ENCODE data around the gene CAB39L.

The CAB39L gene

DNA sequence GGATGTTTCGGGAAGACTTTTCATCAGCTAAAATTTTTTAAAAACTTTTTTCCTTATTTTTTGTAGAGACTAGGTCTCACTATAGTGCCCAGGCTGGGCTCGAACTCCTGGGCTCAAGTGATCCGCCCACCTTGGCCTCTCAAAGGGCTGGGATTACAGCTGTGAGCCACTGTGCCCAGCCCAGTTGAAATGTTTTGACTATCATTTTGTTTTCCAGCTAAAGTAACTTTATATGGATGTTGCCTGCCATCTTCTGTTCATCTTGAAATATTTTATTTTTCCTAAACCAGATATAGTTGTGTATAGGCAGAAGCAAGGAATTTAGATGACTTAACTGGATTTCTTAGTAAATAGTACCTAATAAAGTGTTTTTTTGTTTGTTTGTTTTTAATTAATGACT is 7.0 kb downstream of the CAB39L start:
- H3K23ac ChIP-seq (ENCODE audit: low read depth, low read length, poor library complexity): no peak overlapping the region
- H3K4me2 ChIP-seq (ENCODE audit: insufficient read depth, low read length, poor library complexity, severe bottlenecking): no peak overlapping the region
- no peak overlapping the region for H4K91ac ChIP-seq (ENCODE audit: low read depth, low read length, poor library complexity)
- peaks cover 0 to 17% of the 10 kb centered on the region in 2 donors for H3K36me3 ChIP-seq (replicated peaks in 1 of 2; ENCODE audit: control insufficient read depth in 2 of 2, insufficient read depth in 2 of 2, low read length in 2 of 2)
- H3K9me3 ChIP-seq (replicated peaks in 1 of 2; ENCODE audit: control insufficient read depth in 2 of 2, insufficient read depth in 1 of 2, low read depth in 1 of 2, low read length in 2 of 2): no peaks in the 10 kb centered on the region
- H2BK12ac ChIP-seq (ENCODE audit: low read length): no peak overlapping the region
- WGBS, 2 donors (ENCODE audit: extremely low coverage in 2 of 2, insufficient read length in 2 of 2, insufficient replicate concordance in 1 of 2): no CpG with 5 or more reads among the region's 3 CpGs
- no peaks in the 10 kb centered on the region for H3K4me1 ChIP-seq (ENCODE audit: control insufficient read depth in 2 of 2, insufficient read depth in 1 of 2, low read depth in 1 of 2, low read length in 2 of 2)
- H3K79me1 ChIP-seq (ENCODE audit: low read depth, low read length): no peaks in the 10 kb centered on the region
- H3K27me3 ChIP-seq (ENCODE audit: control insufficient read depth in 3 of 3, insufficient read depth in 3 of 3, low read depth in 1 of 3, low read length in 3 of 3): no peaks in the 10 kb centered on the region
- no peak overlapping the region for H3K4me3 ChIP-seq (ENCODE audit: low read length in 2 of 2)
- H2AK5ac ChIP-seq (ENCODE audit: low read depth, low read length): no peak overlapping the region
- no peak for DNase-seq (ENCODE audit: low spot score)
- no peak overlapping the region for H2BK5ac ChIP-seq (ENCODE audit: low read length)
- H2AFZ ChIP-seq (ENCODE audit: low read length): no peak overlapping the region
- H2BK120ac ChIP-seq (ENCODE audit: low read depth, low read length): no peak overlapping the region
- H3K9ac ChIP-seq (ENCODE audit: low read depth, low read length, poor library complexity): no peak overlapping the region
- no peak overlapping the region for H3K18ac ChIP-seq (ENCODE audit: low read length)
- H4K8ac ChIP-seq (ENCODE audit: low read depth, low read length): no peak overlapping the region
- no peak overlapping the region for H3K27ac ChIP-seq (replicated peaks; ENCODE audit: low read length)
- no peak overlapping the region for H3K14ac ChIP-seq (ENCODE audit: low read length)
- H3K4ac ChIP-seq (ENCODE audit: low read length): no peak overlapping the region
- no peak overlapping the region for H2BK15ac ChIP-seq (ENCODE audit: low read length)

DNA sequence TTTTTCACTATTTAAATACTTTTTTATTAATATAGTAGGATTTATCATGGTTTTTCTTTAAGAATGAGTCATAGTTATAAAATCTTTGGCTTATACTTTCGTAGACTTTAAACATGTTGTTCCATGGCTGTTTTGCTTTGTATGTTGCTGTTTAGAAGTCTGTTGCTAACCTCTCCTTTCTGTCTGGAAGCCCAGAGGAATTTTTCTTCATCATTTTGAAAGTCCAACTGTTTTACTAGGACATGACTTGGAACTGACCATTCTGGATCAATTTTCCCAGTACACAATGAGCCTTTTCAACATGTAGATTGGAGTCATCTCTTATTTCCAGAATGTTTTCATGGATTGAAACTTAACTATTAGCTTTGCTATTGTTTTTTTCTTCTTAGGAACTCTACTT is 7.9 kb downstream of the CAB39L start:
- H3K18ac ChIP-seq (ENCODE audit: low read length): no peak overlapping the region
- H3K9me3 ChIP-seq (replicated peaks in 1 of 2; ENCODE audit: control insufficient read depth in 2 of 2, insufficient read depth in 1 of 2, low read depth in 1 of 2, low read length in 2 of 2): no peaks in the 10 kb centered on the region
- H3K4me3 ChIP-seq (ENCODE audit: low read length in 2 of 2): no peak overlapping the region
- H4K8ac ChIP-seq (ENCODE audit: low read depth, low read length): no peak overlapping the region
- H2BK12ac ChIP-seq (ENCODE audit: low read length): no peak overlapping the region
- peaks cover 0 to 15% of the 10 kb centered on the region in 2 donors for H3K36me3 ChIP-seq (replicated peaks in 1 of 2; ENCODE audit: control insufficient read depth in 2 of 2, insufficient read depth in 2 of 2, low read length in 2 of 2)
- no peak overlapping the region for H3K4ac ChIP-seq (ENCODE audit: low read length)
- no peak overlapping the region for H3K27ac ChIP-seq (replicated peaks; ENCODE audit: low read length)
- no peak overlapping the region for H2BK120ac ChIP-seq (ENCODE audit: low read depth, low read length)
- H3K23ac ChIP-seq (ENCODE audit: low read depth, low read length, poor library complexity): no peak overlapping the region
- H3K27me3 ChIP-seq (ENCODE audit: control insufficient read depth in 3 of 3, insufficient read depth in 3 of 3, low read depth in 1 of 3, low read length in 3 of 3): no peaks in the 10 kb centered on the region
- DNase-seq (ENCODE audit: low spot score): no peak
- no peak overlapping the region for H2AFZ ChIP-seq (ENCODE audit: low read length)
- no CpG with 5 or more reads among the region's 1 CpG for WGBS, 2 donors (ENCODE audit: extremely low coverage in 2 of 2, insufficient read length in 2 of 2, insufficient replicate concordance in 1 of 2)
- no peaks in the 10 kb centered on the region for H3K79me1 ChIP-seq (ENCODE audit: low read depth, low read length)
- H3K4me2 ChIP-seq (ENCODE audit: insufficient read depth, low read length, poor library complexity, severe bottlenecking): no peak overlapping the region
- no peak overlapping the region for H4K91ac ChIP-seq (ENCODE audit: low read depth, low read length, poor library complexity)
- no peak overlapping the region for H2AK5ac ChIP-seq (ENCODE audit: low read depth, low read length)
- H2BK5ac ChIP-seq (ENCODE audit: low read length): no peak overlapping the region
- no peak overlapping the region for H2BK15ac ChIP-seq (ENCODE audit: low read length)
- no peak overlapping the region for H3K14ac ChIP-seq (ENCODE audit: low read length)
- H3K4me1 ChIP-seq (ENCODE audit: control insufficient read depth in 2 of 2, insufficient read depth in 1 of 2, low read depth in 1 of 2, low read length in 2 of 2): no peaks in the 10 kb centered on the region
- no peak overlapping the region for H3K9ac ChIP-seq (ENCODE audit: low read depth, low read length, poor library complexity)

DNA sequence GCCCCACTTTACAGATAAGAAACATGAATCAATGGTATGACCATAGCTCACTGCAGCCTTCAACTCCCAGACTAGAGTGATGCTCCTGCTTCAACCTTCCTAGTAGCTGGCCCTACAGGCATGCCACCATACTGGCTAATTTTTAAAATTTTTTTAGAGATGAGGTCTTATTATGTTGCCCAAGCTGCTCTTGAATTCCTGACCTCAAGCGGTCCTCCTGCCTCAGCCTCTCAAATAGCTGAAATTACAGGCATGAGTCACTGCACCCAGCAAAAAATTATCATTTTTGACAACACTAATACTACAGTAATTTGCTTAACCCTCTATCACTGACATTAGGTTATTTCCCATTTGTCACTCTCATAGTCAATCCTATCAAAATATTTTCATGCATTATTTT is 14.7 kb downstream of the CAB39L start:
- peaks cover 0 to 15% of the 10 kb centered on the region in 2 donors for H3K36me3 ChIP-seq (replicated peaks in 1 of 2; ENCODE audit: control insufficient read depth in 2 of 2, insufficient read depth in 2 of 2, low read length in 2 of 2)
- WGBS, 2 donors (ENCODE audit: extremely low coverage in 2 of 2, insufficient read length in 2 of 2, insufficient replicate concordance in 1 of 2): no CpG with 5 or more reads among the region's 1 CpG
- H2BK120ac ChIP-seq (ENCODE audit: low read depth, low read length): no peak overlapping the region
- H3K27ac ChIP-seq (replicated peaks; ENCODE audit: low read length): no peak overlapping the region
- no peak overlapping the region for H3K4me3 ChIP-seq (ENCODE audit: low read length in 2 of 2)
- no peak for DNase-seq (ENCODE audit: low spot score)
- no peaks in the 10 kb centered on the region for H3K27me3 ChIP-seq (ENCODE audit: control insufficient read depth in 3 of 3, insufficient read depth in 3 of 3, low read depth in 1 of 3, low read length in 3 of 3)
- H4K91ac ChIP-seq (ENCODE audit: low read depth, low read length, poor library complexity): no peak overlapping the region
- H3K4me1 ChIP-seq (ENCODE audit: control insufficient read depth in 2 of 2, insufficient read depth in 1 of 2, low read depth in 1 of 2, low read length in 2 of 2): no peaks in the 10 kb centered on the region
- H3K79me1 ChIP-seq (ENCODE audit: low read depth, low read length): no peaks in the 10 kb centered on the region
- H3K9me3 ChIP-seq (replicated peaks in 1 of 2; ENCODE audit: control insufficient read depth in 2 of 2, insufficient read depth in 1 of 2, low read depth in 1 of 2, low read length in 2 of 2): no peaks in the 10 kb centered on the region
- no peak overlapping the region for H2AFZ ChIP-seq (ENCODE audit: low read length)
- H2BK12ac ChIP-seq (ENCODE audit: low read length): no peak overlapping the region
- no peak overlapping the region for H3K23ac ChIP-seq (ENCODE audit: low read depth, low read length, poor library complexity)
- H4K8ac ChIP-seq (ENCODE audit: low read depth, low read length): no peak overlapping the region
- H3K9ac ChIP-seq (ENCODE audit: low read depth, low read length, poor library complexity): no peak overlapping the region
- no peak overlapping the region for H3K4me2 ChIP-seq (ENCODE audit: insufficient read depth, low read length, poor library complexity, severe bottlenecking)
- H2BK15ac ChIP-seq (ENCODE audit: low read length): no peak overlapping the region
- no peak overlapping the region for H2AK5ac ChIP-seq (ENCODE audit: low read depth, low read length)
- H3K4ac ChIP-seq (ENCODE audit: low read length): no peak overlapping the region
- H3K18ac ChIP-seq (ENCODE audit: low read length): no peak overlapping the region
- no peak overlapping the region for H2BK5ac ChIP-seq (ENCODE audit: low read length)
- no peak overlapping the region for H3K14ac ChIP-seq (ENCODE audit: low read length)

DNA sequence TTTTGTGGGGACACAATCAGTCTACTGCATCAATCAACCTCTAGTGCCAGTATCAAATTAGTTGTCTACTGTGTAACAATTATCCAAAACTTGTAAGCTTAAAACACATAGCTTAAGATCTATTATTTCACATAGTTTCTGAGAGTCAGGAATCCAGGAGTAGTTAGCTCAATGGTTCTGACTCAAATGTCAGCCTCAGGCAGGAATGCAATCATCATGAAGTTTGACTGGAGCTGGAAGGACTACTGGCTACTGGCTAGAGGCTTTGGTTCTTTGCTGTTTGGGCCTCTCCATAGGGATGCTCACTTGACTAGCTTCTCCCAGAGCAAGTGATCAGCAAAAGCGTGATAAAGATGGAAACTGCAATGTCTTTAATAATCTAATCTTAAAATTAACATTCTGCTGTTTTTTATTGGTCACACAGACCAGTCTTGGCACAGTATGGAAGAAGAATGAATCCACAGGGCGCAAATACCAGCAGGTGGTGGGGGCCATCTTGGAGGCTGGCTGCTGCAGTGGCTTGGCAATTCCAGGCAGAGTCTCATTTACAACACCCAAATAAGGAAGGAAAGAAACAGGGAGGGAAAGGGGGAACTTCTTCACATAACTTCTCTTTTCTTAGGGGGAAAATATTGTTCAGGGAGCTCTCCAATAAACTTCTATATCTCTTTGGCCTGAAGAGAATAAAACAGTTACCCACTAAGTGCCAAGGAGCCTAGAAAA is 15.7 kb downstream of the CAB39L start:
- WGBS, 2 donors (ENCODE audit: extremely low coverage in 2 of 2, insufficient read length in 2 of 2, insufficient replicate concordance in 1 of 2): no CpG with 5 or more reads among the region's 2 CpGs
- H3K79me1 ChIP-seq (ENCODE audit: low read depth, low read length): no peaks in the 10 kb centered on the region

More for the DNA sequence above, 15.7 kb downstream of the CAB39L start:
- Histone ChIP-seq H3K4me2 (ENCODE audit: insufficient read depth, low read length, poor library complexity, severe bottlenecking) (no peak overlapping the region), H3K4me3 (ENCODE audit: low read length in 2 of 2) (no peak overlapping the region), H3K9ac (ENCODE audit: low read depth, low read length, poor library complexity) (no peak overlapping the region), H3K4ac (ENCODE audit: low read length) (no peak overlapping the region), H4K91ac (ENCODE audit: low read depth, low read length, poor library complexity) (no peak overlapping the region), H3K9me3 (replicated peaks in 1 of 2; ENCODE audit: control insufficient read depth in 2 of 2, insufficient read depth in 1 of 2, low read depth in 1 of 2, low read length in 2 of 2) (no peaks in the 10 kb centered on the region), H3K14ac (ENCODE audit: low read length) (no peak overlapping the region), H3K27me3 (ENCODE audit: control insufficient read depth in 3 of 3, insufficient read depth in 3 of 3, low read depth in 1 of 3, low read length in 3 of 3) (no peaks in the 10 kb centered on the region), H3K4me1 (ENCODE audit: control insufficient read depth in 2 of 2, insufficient read depth in 1 of 2, low read depth in 1 of 2, low read length in 2 of 2) (no peaks in the 10 kb centered on the region), H2BK15ac (ENCODE audit: low read length) (no peak overlapping the region), H4K8ac (ENCODE audit: low read depth, low read length) (no peak overlapping the region), H3K23ac (ENCODE audit: low read depth, low read length, poor library complexity) (no peak overlapping the region), H2BK120ac (ENCODE audit: low read depth, low read length) (no peak overlapping the region), H2BK5ac (ENCODE audit: low read length) (no peak overlapping the region), H2AFZ (ENCODE audit: low read length) (no peak overlapping the region), H3K18ac (ENCODE audit: low read length) (no peak overlapping the region), H3K27ac (replicated peaks; ENCODE audit: low read length) (no peak overlapping the region), H2BK12ac (ENCODE audit: low read length) (no peak overlapping the region), H2AK5ac (ENCODE audit: low read depth, low read length) (no peak overlapping the region), H3K36me3 (replicated peaks in 1 of 2; ENCODE audit: control insufficient read depth in 2 of 2, insufficient read depth in 2 of 2, low read length in 2 of 2) (peaks cover 0 to 13% of the 10 kb centered on the region in 2 donors)
- DNase-seq (ENCODE audit: low spot score): no peak
